MM.1S (cell line): ENCODE measurements around the gene ZNHIT3.

ENCODE experiments used
- DNase-seq: peaks from one replicate; pipeline ENCODE4 v3.0.0-alpha.2; 2015
- H2AFZ ChIP-seq: fragments of 300-600 bp; sonication (generic); 2 replicates; pipeline ENCODE4 v1.6.0; 2016; ENCODE audit warnings: antibody characterized with exemption, low read length
- H3F3A ChIP-seq: fragments of 300-600 bp; sonication (generic); 2 replicates; pipeline ENCODE4 v1.6.1; 2016; ENCODE audit warnings: mild to moderate bottlenecking, antibody characterized with exemption, low read length, moderate library complexity, mixed read lengths; ENCODE audit not compliant: insufficient read depth
- H3K27ac ChIP-seq: fragments of 300-600 bp; sonication (generic); 2 replicates; pipeline ENCODE4 v1.5.1; 2016; ENCODE audit warnings: mild to moderate bottlenecking, low read length
- H3K27me3 ChIP-seq: fragments of 300-600 bp; sonication (generic); replicated peaks from 2 replicates; pipeline ENCODE4 v1.6.0; 2016; ENCODE audit warnings: low read length; ENCODE audit not compliant: insufficient read depth
- H3K36me3 ChIP-seq: fragments of 300-600 bp; sonication (generic); replicated peaks from 2 replicates; pipeline ENCODE4 v1.6.1; 2016; ENCODE audit warnings: mild to moderate bottlenecking, low read length, mixed read lengths; ENCODE audit not compliant: insufficient read depth
- H3K4me1 ChIP-seq: fragments of 300-600 bp; sonication (generic); 2 replicates; pipeline ENCODE4 v1.6.1; 2016; ENCODE audit warnings: low read length, mixed read lengths
- H3K4me2 ChIP-seq: fragments of 300-600 bp; sonication (generic); 2 replicates; pipeline ENCODE4 v1.6.0; 2016; ENCODE audit warnings: low read depth, low read length
- H3K4me3 ChIP-seq: fragments of 300-600 bp; sonication (generic); 2 replicates; pipeline ENCODE4 v1.5.1; 2016; ENCODE audit warnings: low read length, mixed read lengths
- H3K79me2 ChIP-seq: fragments of 300-600 bp; sonication (generic); 2 replicates; pipeline ENCODE4 v1.6.1; 2016; ENCODE audit warnings: mixed run types, low read length, mixed read lengths
- H3K9ac ChIP-seq: fragments of 300-600 bp; sonication (generic); 2 replicates; pipeline ENCODE4 v1.6.1; 2016; ENCODE audit warnings: low read length, mixed read lengths
- H3K9me2 ChIP-seq: fragments of 300-600 bp; sonication (generic); replicated peaks from 2 replicates; pipeline ENCODE4 v1.6.1; 2016; ENCODE audit warnings: mild to moderate bottlenecking, low read length, mixed read lengths; ENCODE audit not compliant: insufficient read depth
- H3K9me3 ChIP-seq: fragments of 300-600 bp; sonication (generic); replicated peaks from 2 replicates; pipeline ENCODE4 v1.6.1; 2016; ENCODE audit warnings: mild to moderate bottlenecking, low read length, mixed read lengths; ENCODE audit not compliant: insufficient read depth
- H4K20me1 ChIP-seq: fragments of 300-600 bp; sonication (generic); 2 replicates; pipeline ENCODE4 v1.6.1; 2016; ENCODE audit warnings: mild to moderate bottlenecking, low read length, moderate library complexity, mixed read lengths; ENCODE audit not compliant: insufficient read depth
- EZH2 ChIP-seq: fragments of 300-600 bp; sonication (generic); optimal IDR thresholded peaks from 2 replicates; pipeline ENCODE3; 2017; ENCODE audit warnings: low read depth, mild to moderate bottlenecking, antibody characterized with exemption, low read length, mixed read lengths
- EZH2phosphoT487 ChIP-seq: fragments of 300-600 bp; sonication (generic); IDR thresholded peaks from 2 replicates; pipeline ENCODE4 v1.6.1; 2018; ENCODE audit warnings: antibody characterized with exemption, low read length
- TF ChIP-seq, protein P1 (sequence below): fragments of 300-600 bp; sonication (generic); IDR thresholded peaks from 2 replicates; pipeline ENCODE4 v1.5.1; 2016; ENCODE audit warnings: antibody characterized with exemption, low read length, mixed read lengths

Gene ZNHIT3

GRCh38 chr17:36542755-36543154, 56.3 kb downstream of the ZNHIT3 start:
- Histone ChIP-seq H3K4me1 (peaks cover 17% of the 10 kb centered on the region), H3K36me3 (peaks cover 5% of the 10 kb centered on the region; the same call in 1 of the 2 replicates), H4K20me1 (peaks cover 13% of the 10 kb centered on the region), H3K9me2 (no peaks in the 10 kb centered on the region), H3K27me3 (no peaks in the 10 kb centered on the region), H2AFZ (no peak overlapping the region), H3K79me2 (peaks cover 41% of the 10 kb centered on the region), H3F3A (peaks cover 27% of the 10 kb centered on the region), H3K4me3 (no peak overlapping the region), H3K4me2 (peak overlapping the region; percentile 77; the same call in 1 of the 2 replicates), H3K9me3 (no peaks in the 10 kb centered on the region), H3K27ac (no peak overlapping the region), H3K9ac (no peak overlapping the region)
- TF ChIP-seq, protein P1, sequence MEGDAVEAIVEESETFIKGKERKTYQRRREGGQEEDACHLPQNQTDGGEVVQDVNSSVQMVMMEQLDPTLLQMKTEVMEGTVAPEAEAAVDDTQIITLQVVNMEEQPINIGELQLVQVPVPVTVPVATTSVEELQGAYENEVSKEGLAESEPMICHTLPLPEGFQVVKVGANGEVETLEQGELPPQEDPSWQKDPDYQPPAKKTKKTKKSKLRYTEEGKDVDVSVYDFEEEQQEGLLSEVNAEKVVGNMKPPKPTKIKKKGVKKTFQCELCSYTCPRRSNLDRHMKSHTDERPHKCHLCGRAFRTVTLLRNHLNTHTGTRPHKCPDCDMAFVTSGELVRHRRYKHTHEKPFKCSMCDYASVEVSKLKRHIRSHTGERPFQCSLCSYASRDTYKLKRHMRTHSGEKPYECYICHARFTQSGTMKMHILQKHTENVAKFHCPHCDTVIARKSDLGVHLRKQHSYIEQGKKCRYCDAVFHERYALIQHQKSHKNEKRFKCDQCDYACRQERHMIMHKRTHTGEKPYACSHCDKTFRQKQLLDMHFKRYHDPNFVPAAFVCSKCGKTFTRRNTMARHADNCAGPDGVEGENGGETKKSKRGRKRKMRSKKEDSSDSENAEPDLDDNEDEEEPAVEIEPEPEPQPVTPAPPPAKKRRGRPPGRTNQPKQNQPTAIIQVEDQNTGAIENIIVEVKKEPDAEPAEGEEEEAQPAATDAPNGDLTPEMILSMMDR = no peak
- no peak for TF ChIP-seq EZH2phosphoT487
- no peak for TF ChIP-seq EZH2
- DNase-seq = no peak

- Histone ChIP-seq H3K79me2 (peaks cover 52% of the 10 kb centered on the region), H3K4me1 (peaks cover 20% of the 10 kb centered on the region), H2AFZ (peak overlapping the region; percentile 100), H3K9ac (peak overlapping the region; percentile 99), H3K4me2 (peak overlapping the region; percentile 77), H3K9me2 (no peaks in the 10 kb centered on the region), H3K27me3 (no peaks in the 10 kb centered on the region), H3F3A (peaks cover 24% of the 10 kb centered on the region), H4K20me1 (peaks cover 16% of the 10 kb centered on the region), H3K9me3 (no peaks in the 10 kb centered on the region), H3K4me3 (peak overlapping the region; percentile 96), H3K27ac (peak overlapping the region; percentile 99), H3K36me3 (peaks cover 5% of the 10 kb centered on the region; the same call in 1 of the 2 replicates)
- DNase-seq = peak; percentile 69
- TF ChIP-seq EZH2 (no peak), EZH2phosphoT487 (no peak)
- TF ChIP-seq, protein P1 = peak; percentile 29
Measured at GRCh38 chr17:36544044-36544306, 57.5 kb downstream of the ZNHIT3 start.

GRCh38 chr17:36544307-36545076, 58.0 kb downstream of the ZNHIT3 start, which contains the start of gene GGNBP2:
TSS of gene GGNBP2 (plus strand) at chr17:36544919. CDS start at chr17:36545725, 806 bp downstream.
- Histone ChIP-seq H3K79me2 (peaks cover 58% of the 10 kb centered on the region), H4K20me1 (peaks cover 16% of the 10 kb centered on the region), H2AFZ (peak within 1 kb of the TSS; percentile 100)

More at GRCh38 chr17:36544307-36545076, 58.0 kb downstream of the ZNHIT3 start, which contains the start of gene GGNBP2:
- H3K36me3 ChIP-seq = peaks cover 5% of the 10 kb centered on the region; the same call in 1 of the 2 replicates
- peak; percentile 90 for DNase-seq
- H3K4me2 ChIP-seq = peak within 1 kb of the TSS; percentile 90
- H3K9me2 ChIP-seq = no peaks in the 10 kb centered on the region
- H3F3A ChIP-seq = peaks cover 24% of the 10 kb centered on the region
- peak within 1 kb of the TSS; percentile 99 for H3K9ac ChIP-seq
- peak within 1 kb of the TSS; percentile 96 for H3K4me3 ChIP-seq
- H3K9me3 ChIP-seq = no peaks in the 10 kb centered on the region
- peaks cover 21% of the 10 kb centered on the region for H3K4me1 ChIP-seq
- TF ChIP-seq, protein P1 = no peak
- peak within 1 kb of the TSS; percentile 99 for H3K27ac ChIP-seq
- H3K27me3 ChIP-seq = no peaks in the 10 kb centered on the region
